Spinal cord (tissue), 10 donors: Measurements from ENCODE around the gene TMEM184B. TPM values are rescaled to one million over a fixed set of nuclear protein-coding genes. Genes with fewer than 3 reads are reported as not detected.

ENCODE experiments used
- DNase-seq, 6 donors: peaks; one replicate each; pipeline versions ENCODE4 v3.0.0 to v3.0.0-alpha.2; 2013 to 2015; ENCODE audit warnings: low spot score in 6 of 6, low read depth in 4 of 6
- H3K27ac ChIP-seq: one replicate; pipeline ENCODE4 v1.5.1; 2013; ENCODE audit warnings: low read depth, low read length, control low read depth
- H3K27me3 ChIP-seq: one replicate; pipeline ENCODE4 v1.6.1; 2013; ENCODE audit warnings: low read length; ENCODE audit not compliant: control insufficient read depth, insufficient read depth
- H3K36me3 ChIP-seq: one replicate; pipeline ENCODE4 v1.6.1; 2013; ENCODE audit warnings: low read length; ENCODE audit not compliant: control insufficient read depth, insufficient read depth
- H3K4me1 ChIP-seq: one replicate; pipeline ENCODE4 v1.6.1; 2013; ENCODE audit warnings: low read length; ENCODE audit not compliant: control insufficient read depth, insufficient read depth
- H3K4me3 ChIP-seq: one replicate; pipeline ENCODE4 v1.5.1; 2013; ENCODE audit warnings: low read depth, low read length, control low read depth
- H3K9me3 ChIP-seq: one replicate; pipeline ENCODE4 v1.6.1; 2013; ENCODE audit warnings: low read length; ENCODE audit not compliant: control insufficient read depth, insufficient read depth
- WGBS: methylation state at CpG from one replicate; pipeline ENCODE4 v1.1.5; 2013; ENCODE audit warnings: missing lambda C conversion rate; ENCODE audit not compliant: insufficient coverage; 5-methylcytosine and 5-hydroxymethylcytosine counted together
- long read RNA-seq, 4 donors: transcript quantifications; one replicate each; lab custom pipeline, GENCODE V29; 2026
- polyA plus RNA-seq, 2 donors: library from polyadenylated mRNA; unstranded; fragments of 120-200 nt; gene quantifications; one replicate each; pipeline ENCODE4 v1.2.1, GENCODE V29; 2013; ENCODE audit not compliant: insufficient read length in 2 of 2
- total RNA-seq, 2 donors: library from RNA; depleted of rRNA in 1 of 2; stranded (reverse); fragments of 120-200 nt in 1 of 2; fragments of >200 nt in 1 of 2; gene quantifications; one replicate each; pipeline versions ENCODE4 v1.2.3 to v1.2.4, GENCODE V29; 2013 to 2014
- donor health status: healthy.

Gene TMEM184B
- total RNA-seq, result 10 to 100 TPM; 15.6 to 17.6 TPM
- 10 to 100 TPM; 65.4 to 85.6 TPM for polyA plus RNA-seq
- long read RNA-seq, donor 1, full-length matches to known transcripts, result 64 of 69 reads
- long read RNA-seq, donor 1, partial matches to known transcripts, result 0 of 69 reads
- long read RNA-seq, donor 1, other reads (novel, unspliced or antisense), result 5 of 69 reads
- long read RNA-seq, donor 2, full-length matches to known transcripts, result 19 of 19 reads
- long read RNA-seq, donor 2, partial matches to known transcripts, result 0 of 19 reads
- long read RNA-seq, donor 2, other reads (novel, unspliced or antisense), result 0 of 19 reads
- long read RNA-seq, donor 3, full-length matches to known transcripts, result 17 of 17 reads
- long read RNA-seq, donor 3, partial matches to known transcripts, result 0 of 17 reads
- long read RNA-seq, donor 3, other reads (novel, unspliced or antisense), result 0 of 17 reads
- long read RNA-seq, donor 4, full-length matches to known transcripts, result 33 of 33 reads
- long read RNA-seq, donor 4, partial matches to known transcripts, result 0 of 33 reads
- long read RNA-seq, donor 4, other reads (novel, unspliced or antisense), result 0 of 33 reads

DNA sequence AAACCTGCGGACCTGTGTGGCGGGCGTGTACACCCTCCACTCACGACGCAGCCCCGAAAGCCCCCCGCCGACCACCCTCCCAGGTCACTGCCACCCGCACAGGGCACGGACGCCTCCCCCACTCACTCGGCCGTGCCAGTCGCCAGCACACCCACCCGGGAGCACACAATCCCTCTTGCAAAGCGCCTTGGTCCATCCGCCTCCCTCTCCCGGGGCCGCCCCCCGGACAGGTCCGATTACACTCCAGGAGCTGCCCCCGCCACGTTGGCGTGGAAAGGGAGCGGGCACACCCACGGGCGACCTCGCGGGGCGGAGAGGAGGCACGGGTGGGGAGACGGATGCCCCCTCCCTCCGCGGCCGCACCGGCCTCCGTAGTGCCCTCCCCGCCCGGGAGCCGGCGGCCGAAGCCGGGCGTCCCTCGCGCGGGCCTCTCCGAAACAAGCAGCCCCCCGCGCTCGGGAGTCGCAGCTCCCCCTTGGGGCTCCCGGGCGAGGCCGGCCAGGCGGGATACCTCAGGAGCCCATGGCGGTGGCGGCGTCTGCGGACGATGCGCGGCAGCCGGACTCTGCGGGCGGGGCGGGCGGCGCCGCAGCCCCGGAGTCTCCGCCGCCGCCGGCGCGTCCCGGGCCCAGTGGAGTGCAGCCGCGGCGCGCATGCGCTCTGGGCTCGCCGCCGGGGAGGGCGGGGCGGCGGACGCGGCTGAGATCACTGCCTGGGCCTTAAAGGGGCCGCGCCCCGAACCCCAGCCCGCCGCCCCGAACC, at the start of gene TMEM184B:
Gene TMEM184B (minus strand): TSS at position 638 of the 762 bp plus-strand sequence. CDS start 25,049 bp downstream, outside the sequence.
- H3K27ac ChIP-seq, result peak within 1 kb of the TSS; percentile 92
- WGBS, result under 1% methylated on average over 92 of the region's 97 CpGs
- peak in 5 of 6 donors; percentile 67 to 95 (median 78) for DNase-seq
- no peaks in the 10 kb centered on the region for H3K9me3 ChIP-seq
- peak within 1 kb of the TSS; percentile 82 for H3K4me3 ChIP-seq
- no peaks in the 10 kb centered on the region for H3K27me3 ChIP-seq
- H3K4me1 ChIP-seq, result peaks cover 53% of the 10 kb centered on the region
- H3K36me3 ChIP-seq, result peaks cover 8% of the 10 kb centered on the region

GRCh38 chr22:38320605-38321402, 48.0 kb upstream of the TMEM184B start:
- WGBS, result 95% methylated on average over 6 of the region's 11 CpGs
- Histone ChIP-seq H3K4me1 (peaks cover 16% of the 10 kb centered on the region), H3K27ac (no peak overlapping the region), H3K9me3 (no peaks in the 10 kb centered on the region), H3K4me3 (no peak overlapping the region), H3K36me3 (no peaks in the 10 kb centered on the region), H3K27me3 (no peaks in the 10 kb centered on the region)
- DNase-seq, result no peak

DNA sequence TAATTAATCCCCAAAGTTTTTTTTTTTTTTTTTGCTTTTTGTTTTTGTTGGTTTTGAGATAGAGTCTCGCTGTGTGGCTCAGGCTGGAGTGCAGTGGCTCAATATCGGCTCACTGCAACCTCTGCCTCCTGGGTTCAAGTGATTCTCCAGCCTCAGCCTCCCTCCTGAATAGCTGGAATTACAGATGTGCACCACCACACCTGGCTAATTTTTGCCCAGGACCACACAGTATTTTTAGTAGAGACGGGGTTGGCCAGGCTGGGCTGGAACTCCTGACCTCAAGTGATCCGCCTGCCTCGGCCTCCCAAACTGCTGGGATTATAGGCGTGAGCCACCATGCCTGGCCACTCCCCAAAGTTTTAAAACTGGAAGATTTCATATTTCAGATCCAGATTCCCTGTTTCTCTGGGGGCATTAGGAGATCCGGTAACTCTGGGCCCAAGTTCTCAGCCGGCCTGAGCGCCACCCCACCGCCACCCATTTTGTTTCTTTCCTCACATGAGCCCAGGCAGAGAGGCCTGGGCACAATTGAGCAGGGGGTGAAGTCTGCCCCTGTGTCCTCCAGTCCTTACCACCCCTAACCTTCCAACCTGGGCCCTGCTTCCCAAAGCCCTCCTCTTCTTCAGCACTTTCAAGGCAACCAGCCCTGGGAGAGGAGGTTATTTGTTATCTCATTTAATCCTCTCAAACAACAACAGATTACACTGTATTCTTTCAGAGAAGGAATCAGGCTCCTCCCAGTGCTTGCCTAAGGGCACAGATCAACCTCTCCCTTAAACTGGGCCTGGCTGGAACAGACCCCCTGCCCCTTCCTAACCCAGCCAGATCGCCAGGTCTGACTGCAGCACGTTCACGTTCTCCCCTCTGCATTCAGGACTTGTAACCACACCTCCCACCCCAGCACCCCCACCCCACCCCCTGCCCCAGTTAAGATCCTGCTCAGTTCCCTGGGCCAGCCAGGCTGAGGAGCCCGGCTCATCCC, 46.3 kb upstream of the TMEM184B start:
- H3K4me1 ChIP-seq, result peaks cover 33% of the 10 kb centered on the region
- no peak overlapping the region for H3K27ac ChIP-seq
- H3K27me3 ChIP-seq, result no peaks in the 10 kb centered on the region
- WGBS, result 79% methylated on average over 11 of the region's 14 CpGs
- peaks cover 6% of the 10 kb centered on the region for H3K36me3 ChIP-seq
- no peak for DNase-seq
- H3K4me3 ChIP-seq, result no peak overlapping the region
- H3K9me3 ChIP-seq, result no peaks in the 10 kb centered on the region

DNA sequence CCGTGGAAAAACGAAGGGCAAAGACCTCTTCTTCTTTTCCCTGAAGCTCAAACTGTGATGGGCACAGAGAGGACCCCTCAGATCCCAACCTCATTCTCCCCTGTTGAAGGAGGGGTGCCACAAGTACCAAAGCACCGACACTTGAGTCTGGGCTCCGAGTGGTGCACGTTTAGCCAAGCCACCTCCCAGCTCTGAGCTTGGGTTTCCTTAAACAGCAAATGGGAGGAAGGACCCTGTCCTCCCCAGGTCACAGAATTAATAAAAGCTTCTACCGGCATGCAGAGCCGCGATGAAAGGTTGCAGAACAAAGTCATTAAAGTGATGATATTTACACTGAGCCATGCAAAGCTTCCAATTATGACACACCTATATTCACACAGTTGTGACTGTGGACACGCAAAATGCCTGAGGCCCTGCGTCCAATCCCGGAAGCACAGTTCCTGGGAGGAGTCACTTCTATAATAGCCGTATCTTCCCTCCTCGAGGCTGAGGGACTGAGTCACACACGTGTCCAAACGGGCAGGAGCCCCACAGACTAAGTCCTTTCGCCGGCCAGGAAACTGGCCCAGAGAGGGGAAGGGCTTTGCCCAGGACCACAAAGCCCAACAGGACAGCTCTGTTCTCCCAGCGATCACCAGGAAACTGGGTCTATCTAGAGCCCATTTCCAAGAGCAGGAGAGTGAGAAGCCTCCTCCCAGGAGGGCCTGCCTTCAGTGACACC, 45.3 kb upstream of the TMEM184B start:
- 30% methylated on average over 13 of the region's 18 CpGs for WGBS
- Histone ChIP-seq H3K36me3 (peaks cover 15% of the 10 kb centered on the region), H3K9me3 (no peaks in the 10 kb centered on the region), H3K4me3 (peak overlapping the region; percentile 51), H3K27ac (peak overlapping the region; percentile 94), H3K4me1 (peaks cover 43% of the 10 kb centered on the region), H3K27me3 (no peaks in the 10 kb centered on the region)
- DNase-seq, result peak in 2 of 6 donors; percentile 42 to 44

DNA sequence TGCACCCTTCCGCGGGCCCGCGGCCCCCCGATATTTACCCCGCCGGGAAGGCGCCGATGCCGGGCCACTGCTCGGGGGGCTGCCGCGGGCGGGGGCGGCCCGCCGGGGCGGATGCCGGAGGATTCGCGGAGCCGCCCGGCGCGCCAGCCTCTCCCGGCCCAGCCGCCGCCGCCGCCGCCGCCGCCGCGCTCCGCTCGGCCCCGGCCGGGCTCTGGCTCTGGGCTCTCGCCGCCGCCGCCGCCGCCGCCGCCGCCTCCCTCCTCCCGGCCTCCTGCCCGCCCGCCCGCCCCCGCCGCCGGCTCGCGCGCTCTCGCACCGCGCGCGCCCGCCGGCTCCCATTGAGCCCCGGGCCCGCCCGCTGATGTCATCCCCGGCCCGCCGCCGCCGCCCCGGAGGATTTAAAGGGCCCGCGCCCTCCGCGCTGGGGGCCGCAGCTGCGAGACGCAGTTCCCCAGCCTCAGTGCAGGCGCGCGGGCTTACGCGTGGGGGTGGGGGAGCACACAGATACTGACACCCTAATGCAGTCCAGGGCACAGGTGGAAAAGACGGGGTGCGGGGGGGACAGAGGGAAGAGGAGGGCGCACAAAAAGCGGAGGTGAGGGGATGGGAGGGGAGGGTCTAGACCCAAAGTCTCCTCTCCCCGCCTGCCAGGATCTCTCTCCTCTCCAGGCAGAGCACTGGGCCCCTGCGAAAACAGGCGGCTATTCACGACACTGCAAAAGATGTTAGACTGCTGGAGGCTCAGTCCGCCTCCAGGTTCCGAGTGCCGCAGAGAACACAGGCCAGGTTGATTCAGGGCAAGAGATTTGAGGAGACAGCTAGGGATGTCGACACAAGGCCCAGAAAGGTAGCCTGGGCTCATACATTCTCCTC, 44.5 kb upstream of the TMEM184B start, which contains the start of gene CSNK1E:
Gene CSNK1E (minus strand): TSS at position 312 of the 873 bp plus-strand sequence. CDS start 3,276 bp downstream, outside the sequence.
- Histone ChIP-seq H3K36me3 (peaks cover 18% of the 10 kb centered on the region), H3K4me1 (peaks cover 49% of the 10 kb centered on the region), H3K27me3 (no peaks in the 10 kb centered on the region), H3K4me3 (peak within 1 kb of the TSS; percentile 84), H3K27ac (peak within 1 kb of the TSS; percentile 98), H3K9me3 (no peaks in the 10 kb centered on the region)
- under 1% methylated on average over 90 of the region's 98 CpGs for WGBS
- peak in 5 of 6 donors; percentile 54 to 93 (median 62) for DNase-seq

GRCh38 chr22:38316364-38317121, 43.7 kb upstream of the TMEM184B start:
- H3K4me3 ChIP-seq, result peak overlapping the region; percentile 84
- H3K4me1 ChIP-seq, result peaks cover 57% of the 10 kb centered on the region
- under 1% methylated on average over 51 of the region's 52 CpGs for WGBS

GRCh38 chr22:38315823-38316363, 43.1 kb upstream of the TMEM184B start:
- Histone ChIP-seq H3K4me1 (peaks cover 63% of the 10 kb centered on the region), H3K4me3 (peak overlapping the region; percentile 84), H3K36me3 (peaks cover 30% of the 10 kb centered on the region), H3K27me3 (no peaks in the 10 kb centered on the region), H3K27ac (peak overlapping the region; percentile 98), H3K9me3 (no peaks in the 10 kb centered on the region)
- no peak for DNase-seq
- 0% methylated on average over 11 of the region's 12 CpGs for WGBS

More at GRCh38 chr22:38316364-38317121, 43.7 kb upstream of the TMEM184B start:
- Histone ChIP-seq H3K36me3 (peaks cover 24% of the 10 kb centered on the region), H3K27ac (peak overlapping the region; percentile 98), H3K27me3 (no peaks in the 10 kb centered on the region), H3K9me3 (no peaks in the 10 kb centered on the region)
- DNase-seq, result peak in 4 of 6 donors; percentile 57 to 90 (median 72)
